ENCODE measurements around the gene PLCH1. TPM values are rescaled to one million over a fixed set of nuclear protein-coding genes. Genes with fewer than 3 reads are reported as not detected.

The PLCH1 gene
- total and polyA plus RNA-seq, 2 of the 8 experiments (the other 6 are each of a cell fraction or from before 2014, with no cell fraction given), result 5.8 to 17.2 TPM

DNA sequence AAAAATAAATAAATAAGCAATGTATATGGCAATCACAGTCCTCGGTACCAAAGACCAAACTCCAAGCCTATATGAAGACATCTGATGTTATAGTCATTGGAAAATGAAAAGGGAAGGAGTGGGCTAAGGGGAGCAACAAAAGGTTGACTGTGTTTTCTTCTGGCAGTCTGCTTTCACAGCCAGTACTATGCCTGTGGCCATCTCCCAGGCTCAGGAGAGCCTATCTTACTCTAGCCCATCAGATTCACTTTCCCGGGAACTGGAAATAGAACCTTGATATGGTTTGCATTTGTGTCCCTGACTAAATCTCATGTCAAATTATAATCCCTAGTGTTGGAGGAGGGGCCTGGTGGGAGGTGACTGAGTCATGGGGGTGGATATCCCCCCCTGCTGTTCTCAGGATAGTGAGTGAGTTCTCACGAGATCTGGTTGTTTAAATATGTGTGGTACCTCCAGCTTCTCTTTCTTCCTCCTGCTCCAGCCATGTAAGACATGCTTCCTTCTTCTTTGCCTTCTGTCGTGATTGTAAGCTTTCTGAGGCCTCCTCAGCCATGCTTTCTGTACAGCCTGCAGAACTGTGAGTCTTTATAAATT is 105.3 kb downstream of the PLCH1 start:
- Histone ChIP-seq H3K79me1 (ENCODE audit: low read depth, low read length) (no peaks in the 10 kb centered on the region; the same call in 1 of the 2 replicates), H3K27ac (ENCODE audit: low read depth, low read length) (no peak overlapping the region), H3K23me2 (ENCODE audit: low read depth, low read length) (no peaks in the 10 kb centered on the region), H3K23ac (ENCODE audit: insufficient read length) (no peak overlapping the region), H3K36me3 (ENCODE audit: control insufficient read depth in 2 of 4, insufficient read depth in 4 of 4, low read length in 3 of 4) (no peaks in the 10 kb centered on the region), H4K20me1 (replicated peaks in 1 of 2; ENCODE audit: control insufficient read depth in 1 of 2, insufficient read depth in 2 of 2, low read length in 2 of 2) (no peaks in the 10 kb centered on the region), H2BK5ac (ENCODE audit: low read depth, low read length) (no peak overlapping the region), H3K4me2 (ENCODE audit: insufficient read depth in 1 of 2, low read depth in 2 of 2, low read length in 2 of 2) (no peak overlapping the region), H3K14ac (ENCODE audit: insufficient read length) (no peak overlapping the region), H3K56ac (replicated peaks; ENCODE audit: insufficient read length, low read depth, low read length) (no peak overlapping the region), H3K18ac (ENCODE audit: extremely low read depth, low read length) (no peak overlapping the region), H2BK20ac (ENCODE audit: low read length) (no peak overlapping the region), H3K27me3 (replicated peaks in 1 of 4; ENCODE audit: control insufficient read depth in 3 of 4, extremely low read depth in 1 of 4, insufficient read depth in 3 of 4, low read length in 3 of 4) (no peaks in the 10 kb centered on the region), H2AFZ (ENCODE audit: low read length) (no peak overlapping the region), H3K4me3 (ENCODE audit: extremely low read depth in 1 of 4, insufficient read depth in 2 of 4, low read depth in 3 of 4, low read length in 4 of 4) (no peak overlapping the region), H2BK15ac (ENCODE audit: low read length) (no peak overlapping the region), H4K8ac (ENCODE audit: extremely low read depth, insufficient read depth, low read length) (no peak overlapping the region), H3K79me2 (ENCODE audit: control insufficient read depth in 1 of 2, insufficient read depth in 2 of 2, low read length in 2 of 2) (no peaks in the 10 kb centered on the region), H2BK120ac (replicated peaks; ENCODE audit: low read depth, low read length) (no peak overlapping the region), H3K4ac (replicated peaks; ENCODE audit: insufficient read length, low read depth, low read length) (no peak overlapping the region), H4K5ac (ENCODE audit: insufficient read length, low read depth, low read length) (no peak overlapping the region), H3K9me3 (ENCODE audit: insufficient read depth in 2 of 2, low read depth in 1 of 2, low read length in 1 of 2) (no peaks in the 10 kb centered on the region), H3K4me1 (replicated peaks in 1 of 4; ENCODE audit: control insufficient read depth in 3 of 4, insufficient read depth in 4 of 4, low read length in 3 of 4) (peaks cover 0 to 6% (median 1%) of the 10 kb centered on the region in 4 experiments; a peak in 2 of 7 replicates), H3K9ac (replicated peaks in 1 of 4; ENCODE audit: extremely low read depth in 1 of 4, low read depth in 3 of 4, low read length in 3 of 4) (no peak overlapping the region), H2BK12ac (ENCODE audit: low read depth, low read length) (no peak overlapping the region), H4K91ac (replicated peaks; ENCODE audit: insufficient read length, low read length) (no peak overlapping the region), H2AK5ac (ENCODE audit: low read depth, low read length) (no peak overlapping the region)
- POLR2A ChIA-PET (ENCODE audit: partially characterized antibody), result no interaction called here
- no peak for DNase-seq (ENCODE audit: low read depth in 1 of 2, low spot score in 2 of 2)
- no peak for TF ChIP-seq GTF2F1 (IDR thresholded peaks at IDR 0.05; ENCODE audit: borderline replicate concordance, low read depth, low read length)
- TF ChIP-seq RNF2 (IDR thresholded peaks at IDR 0.05; ENCODE audit: borderline replicate concordance, low read depth, low read length, missing control alignments, poor library complexity, severe bottlenecking), result no peak
- TF ChIP-seq TAF1 (IDR thresholded peaks at IDR 0.05; ENCODE audit: low read depth, low read length), result no peak
- TF ChIP-seq CREB1 (IDR thresholded peaks at IDR 0.05), result no peak
- no peak for TF ChIP-seq CTBP2 (IDR thresholded peaks at IDR 0.05; ENCODE audit: borderline replicate concordance, insufficient read depth, insufficient read length, low read length)
- TF ChIP-seq CBX8 (IDR thresholded peaks at IDR 0.05; ENCODE audit: borderline replicate concordance, low read depth, low read length), result no peak
- no peak for TF ChIP-seq TBP (IDR thresholded peaks at IDR 0.05; ENCODE audit: low read depth, low read length)
- WGBS, 2 experiments (ENCODE audit: extremely low coverage in 1 of 2, insufficient coverage in 1 of 2, insufficient read length in 1 of 2, insufficient replicate concordance in 2 of 2, low coverage in 1 of 2, low lambda C conversion rate in 2 of 2, missing lambda C conversion rate in 1 of 2), result 86% methylated on average over 4 of the region's 4 CpGs; no CpG with 5 or more reads in 1 of the 2 experiments
- FAIRE-seq, result no peak
- CTCF ChIA-PET (ENCODE audit: partially characterized antibody), result interaction anchor here (0.7 to 0.8 kb wide), 2 partner anchors 22 to 65 kb away, joined by 3 read pairs; no protein-coding TSS in a partner anchor

Measured in H1 (cell line).